ENCODE data around the gene MAP2K1.
"Not testable (repeated sequence)": the region's sequence is repeated elsewhere in the genome, so short reads cannot be mapped to it uniquely, and the experiment has no call there.

MAP2K1 gene

GRCh38 chr15:66502491-66502890 lies 115.8 kb downstream of the MAP2K1 start:
- H3K4me3 ChIP-seq (ENCODE audit: low read depth, low read length), result no peak overlapping the region
- peak; percentile 33; the same call in 1 of the 2 replicates for TF ChIP-seq ZNF600 (tag by site-specific recombination; IDR thresholded peaks at IDR 0.05)
- no peak for TF ChIP-seq KLF9 (tag by site-specific recombination; IDR thresholded peaks at IDR 0.05; ENCODE audit: low read depth)
- TF ChIP-seq ZNF626 (tag by site-specific recombination; IDR thresholded peaks at IDR 0.05), result no peak
- TF ChIP-seq ZXDB (tag by site-specific recombination; IDR thresholded peaks at IDR 0.05), result 0 out of 2 replicates have a peak, but pooled peaks have one; percentile 18
- 0 out of 2 replicates have a peak, but pooled peaks have one; percentile 7 for TF ChIP-seq ZNF426 (tag by site-specific recombination; IDR thresholded peaks at IDR 0.05)
- TF ChIP-seq ZBTB20 (tag by site-specific recombination; IDR thresholded peaks at IDR 0.05), result no peak
- no peak for TF ChIP-seq SALL2 (tag by site-specific recombination; IDR thresholded peaks at IDR 0.05; ENCODE audit: borderline replicate concordance)
- no peak for TF ChIP-seq AEBP2 (tag by site-specific recombination; IDR thresholded peaks at IDR 0.05; ENCODE audit: borderline replicate concordance)
- no peak for TF ChIP-seq ZBTB1 (tag by site-specific recombination; IDR thresholded peaks at IDR 0.05)
- TF ChIP-seq ZNF311 (tag by site-specific recombination; IDR thresholded peaks at IDR 0.05; ENCODE audit: borderline replicate concordance), result no peak
- H3K9me3 ChIP-seq (ENCODE audit: control insufficient read depth, insufficient read depth, low read depth, low read length), result no peaks in the 10 kb centered on the region
- peaks cover 45 to 64% of the 10 kb centered on the region in 2 experiments for H3K36me3 ChIP-seq (ENCODE audit: control insufficient read depth in 2 of 2, insufficient read depth in 1 of 2, low read length in 2 of 2)
- CTCF ChIA-PET, result no interaction called here
- H3K27ac ChIP-seq (ENCODE audit: extremely low read depth, low read depth, low read length), result no peak overlapping the region
- H3K4me1 ChIP-seq (ENCODE audit: control insufficient read depth, insufficient read depth, low read length), result peaks cover 5% of the 10 kb centered on the region; the same call in 1 of the 2 replicates
- POLR2A ChIA-PET, result interaction anchor here (0.6 kb wide), 1 partner anchor 70 kb away, joined by 3 read pairs; no protein-coding TSS in a partner anchor

GRCh38 chr15:66503041-66503648 lies 116.4 kb downstream of the MAP2K1 start:
- not testable (repeated sequence) for H3K9me3 ChIP-seq (ENCODE audit: control insufficient read depth, insufficient read depth, low read depth, low read length); H3K4me1 ChIP-seq (ENCODE audit: control insufficient read depth, insufficient read depth, low read length); H3K27ac ChIP-seq (ENCODE audit: extremely low read depth, low read depth, low read length)
- Histone ChIP-seq H3K4me3 (ENCODE audit: low read depth, low read length) (peak overlapping the region; percentile 76), H3K36me3 (ENCODE audit: control insufficient read depth in 2 of 2, insufficient read depth in 1 of 2, low read length in 2 of 2) (peaks cover 45 to 61% of the 10 kb centered on the region in 2 experiments)
- ChIA-PET POLR2A (interaction anchor here (0.6 to 1.5 kb wide), 4 partner anchors 8 to 199 kb away, joined by 3 to 4 read pairs (median 3); partner anchors contain the start of genes MAP2K1 and SMAD6), CTCF (interaction anchor here (1.1 kb wide), 1 partner anchor 113 kb away, joined by 3 read pairs; no protein-coding TSS in a partner anchor)
- TF ChIP-seq ZBTB11 (tag by site-specific recombination; conservative IDR thresholded peaks at IDR 0.05; ENCODE audit: low read depth), result 0 out of 2 replicates have a peak, but pooled peaks have one; percentile 3
- TF ChIP-seq ZNF18 (tag by site-specific recombination; IDR thresholded peaks at IDR 0.05), result 0 out of 2 replicates have a peak, but pooled peaks have one; percentile 12
- 0 out of 2 replicates have a peak, but pooled peaks have one; percentile 9 for TF ChIP-seq ZNF600 (tag by site-specific recombination; IDR thresholded peaks at IDR 0.05)
